ENCODE data around the gene ADARB2.

Gene ADARB2

DNA sequence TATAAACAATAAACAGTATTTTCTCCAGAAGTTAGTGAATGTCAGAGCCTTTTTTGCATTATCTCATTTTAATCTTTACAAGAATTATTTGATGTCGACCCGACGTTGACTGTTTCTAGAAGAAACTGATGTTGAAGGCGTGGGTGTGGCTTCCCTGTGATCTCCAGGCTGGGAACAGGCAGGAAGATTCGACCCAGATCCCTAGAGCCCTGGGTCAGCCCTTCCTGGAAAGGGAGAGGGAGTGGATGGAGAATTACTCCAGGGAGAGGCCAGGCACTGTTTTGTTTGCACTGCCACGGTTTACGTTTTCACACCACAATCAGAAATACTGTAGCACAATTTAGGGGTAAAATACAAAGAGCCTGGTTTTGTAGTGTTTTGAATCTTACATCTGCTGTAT is 133.1 kb downstream of the ADARB2 start:
- Histone ChIP-seq H3K4me3 (replicated peaks; ENCODE audit: insufficient read depth, low read length) (no peak overlapping the region), H3K27me3 (ENCODE audit: insufficient read depth, poor library complexity, severe bottlenecking) (no peaks in the 10 kb centered on the region), H3K27ac (replicated peaks) (no peak overlapping the region)
- no peak for DNase-seq (ENCODE audit: low read depth in 1 of 2, low spot score in 1 of 2)
- TF ChIP-seq GABPA (IDR thresholded peaks at IDR 0.05; ENCODE audit: low read depth) (no peak), SPI1 (IDR thresholded peaks at IDR 0.05; ENCODE audit: borderline replicate concordance, low read depth) (no peak), POLR2AphosphoS5 (IDR thresholded peaks at IDR 0.05; ENCODE audit: low read depth) (no peak)
- TF ChIP-seq, protein P1, sequence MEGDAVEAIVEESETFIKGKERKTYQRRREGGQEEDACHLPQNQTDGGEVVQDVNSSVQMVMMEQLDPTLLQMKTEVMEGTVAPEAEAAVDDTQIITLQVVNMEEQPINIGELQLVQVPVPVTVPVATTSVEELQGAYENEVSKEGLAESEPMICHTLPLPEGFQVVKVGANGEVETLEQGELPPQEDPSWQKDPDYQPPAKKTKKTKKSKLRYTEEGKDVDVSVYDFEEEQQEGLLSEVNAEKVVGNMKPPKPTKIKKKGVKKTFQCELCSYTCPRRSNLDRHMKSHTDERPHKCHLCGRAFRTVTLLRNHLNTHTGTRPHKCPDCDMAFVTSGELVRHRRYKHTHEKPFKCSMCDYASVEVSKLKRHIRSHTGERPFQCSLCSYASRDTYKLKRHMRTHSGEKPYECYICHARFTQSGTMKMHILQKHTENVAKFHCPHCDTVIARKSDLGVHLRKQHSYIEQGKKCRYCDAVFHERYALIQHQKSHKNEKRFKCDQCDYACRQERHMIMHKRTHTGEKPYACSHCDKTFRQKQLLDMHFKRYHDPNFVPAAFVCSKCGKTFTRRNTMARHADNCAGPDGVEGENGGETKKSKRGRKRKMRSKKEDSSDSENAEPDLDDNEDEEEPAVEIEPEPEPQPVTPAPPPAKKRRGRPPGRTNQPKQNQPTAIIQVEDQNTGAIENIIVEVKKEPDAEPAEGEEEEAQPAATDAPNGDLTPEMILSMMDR (IDR thresholded peaks at IDR 0.05; ENCODE audit: insufficient read depth, low read length) = no peak
- TF ChIP-seq, protein P2, sequence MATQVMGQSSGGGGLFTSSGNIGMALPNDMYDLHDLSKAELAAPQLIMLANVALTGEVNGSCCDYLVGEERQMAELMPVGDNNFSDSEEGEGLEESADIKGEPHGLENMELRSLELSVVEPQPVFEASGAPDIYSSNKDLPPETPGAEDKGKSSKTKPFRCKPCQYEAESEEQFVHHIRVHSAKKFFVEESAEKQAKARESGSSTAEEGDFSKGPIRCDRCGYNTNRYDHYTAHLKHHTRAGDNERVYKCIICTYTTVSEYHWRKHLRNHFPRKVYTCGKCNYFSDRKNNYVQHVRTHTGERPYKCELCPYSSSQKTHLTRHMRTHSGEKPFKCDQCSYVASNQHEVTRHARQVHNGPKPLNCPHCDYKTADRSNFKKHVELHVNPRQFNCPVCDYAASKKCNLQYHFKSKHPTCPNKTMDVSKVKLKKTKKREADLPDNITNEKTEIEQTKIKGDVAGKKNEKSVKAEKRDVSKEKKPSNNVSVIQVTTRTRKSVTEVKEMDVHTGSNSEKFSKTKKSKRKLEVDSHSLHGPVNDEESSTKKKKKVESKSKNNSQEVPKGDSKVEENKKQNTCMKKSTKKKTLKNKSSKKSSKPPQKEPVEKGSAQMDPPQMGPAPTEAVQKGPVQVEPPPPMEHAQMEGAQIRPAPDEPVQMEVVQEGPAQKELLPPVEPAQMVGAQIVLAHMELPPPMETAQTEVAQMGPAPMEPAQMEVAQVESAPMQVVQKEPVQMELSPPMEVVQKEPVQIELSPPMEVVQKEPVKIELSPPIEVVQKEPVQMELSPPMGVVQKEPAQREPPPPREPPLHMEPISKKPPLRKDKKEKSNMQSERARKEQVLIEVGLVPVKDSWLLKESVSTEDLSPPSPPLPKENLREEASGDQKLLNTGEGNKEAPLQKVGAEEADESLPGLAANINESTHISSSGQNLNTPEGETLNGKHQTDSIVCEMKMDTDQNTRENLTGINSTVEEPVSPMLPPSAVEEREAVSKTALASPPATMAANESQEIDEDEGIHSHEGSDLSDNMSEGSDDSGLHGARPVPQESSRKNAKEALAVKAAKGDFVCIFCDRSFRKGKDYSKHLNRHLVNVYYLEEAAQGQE (IDR thresholded peaks at IDR 0.05; ENCODE audit: insufficient replicate concordance, low read depth) = no peak

DNA sequence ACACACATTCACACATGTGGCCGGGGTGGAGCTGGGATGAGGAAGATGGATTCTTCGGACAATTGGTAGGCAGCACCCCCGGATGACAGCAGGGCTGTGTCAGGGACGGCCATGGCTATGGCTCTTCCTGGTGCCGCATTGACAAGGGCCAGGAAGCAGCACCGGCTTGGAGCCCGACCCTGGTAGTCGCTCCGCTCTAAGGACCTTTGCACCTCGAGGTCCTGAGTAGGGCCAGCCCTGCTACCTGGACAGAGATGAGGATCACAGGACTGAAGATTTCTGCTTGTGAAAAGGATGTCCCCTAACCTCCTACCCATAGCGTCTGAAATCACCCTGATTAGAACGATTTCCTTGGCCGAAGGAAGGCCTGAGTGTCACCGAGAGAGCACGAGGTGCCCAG is 134.1 kb downstream of the ADARB2 start:
- no peak for DNase-seq (ENCODE audit: low read depth in 1 of 2, low spot score in 1 of 2)
- TF ChIP-seq GABPA (IDR thresholded peaks at IDR 0.05; ENCODE audit: low read depth) (no peak), POLR2AphosphoS5 (IDR thresholded peaks at IDR 0.05; ENCODE audit: low read depth) (no peak), SPI1 (IDR thresholded peaks at IDR 0.05; ENCODE audit: borderline replicate concordance, low read depth) (no peak)
- TF ChIP-seq, protein P2 (IDR thresholded peaks at IDR 0.05; ENCODE audit: insufficient replicate concordance, low read depth) = no peak
- TF ChIP-seq, protein P1 (IDR thresholded peaks at IDR 0.05; ENCODE audit: insufficient read depth, low read length) = no peak
- Histone ChIP-seq H3K27ac (replicated peaks) (no peak overlapping the region), H3K27me3 (ENCODE audit: insufficient read depth, poor library complexity, severe bottlenecking) (no peaks in the 10 kb centered on the region), H3K4me3 (replicated peaks; ENCODE audit: insufficient read depth, low read length) (no peak overlapping the region)

DNA sequence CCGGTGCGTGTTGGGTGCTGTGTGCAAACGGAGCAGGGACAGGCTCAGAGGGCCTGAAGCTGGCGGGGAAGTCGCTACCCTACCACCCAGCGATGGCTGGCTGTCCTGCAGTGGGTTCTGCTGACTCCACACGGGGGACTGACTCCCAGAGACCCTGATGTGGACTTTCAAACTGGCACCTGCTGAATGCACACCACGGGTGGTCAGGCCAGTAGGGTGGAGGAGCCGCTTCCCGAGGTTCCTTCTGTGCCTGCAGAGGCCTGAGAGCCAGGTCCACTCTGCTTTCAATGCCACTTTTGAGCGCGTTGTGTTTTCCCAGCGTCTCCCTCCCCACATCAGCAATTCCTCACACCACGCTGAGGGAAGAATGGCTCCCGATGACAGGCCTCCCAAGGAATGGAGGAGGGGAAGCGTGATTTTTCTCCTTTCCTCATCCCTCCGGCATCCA is 135.3 kb downstream of the ADARB2 start:
- DNase-seq (ENCODE audit: low read depth in 1 of 2, low spot score in 1 of 2) = no peak
- no peak overlapping the region for H3K4me3 ChIP-seq (replicated peaks; ENCODE audit: insufficient read depth, low read length)
- TF ChIP-seq POLR2AphosphoS5 (IDR thresholded peaks at IDR 0.05; ENCODE audit: low read depth) (no peak), GABPA (IDR thresholded peaks at IDR 0.05; ENCODE audit: low read depth) (no peak), SPI1 (IDR thresholded peaks at IDR 0.05; ENCODE audit: borderline replicate concordance, low read depth) (no peak)
- TF ChIP-seq, protein P2 (IDR thresholded peaks at IDR 0.05; ENCODE audit: insufficient replicate concordance, low read depth) = no peak
- TF ChIP-seq, protein P1 (IDR thresholded peaks at IDR 0.05; ENCODE audit: insufficient read depth, low read length) = no peak
- H3K27ac ChIP-seq (replicated peaks) = no peak overlapping the region
- no peaks in the 10 kb centered on the region for H3K27me3 ChIP-seq (ENCODE audit: insufficient read depth, poor library complexity, severe bottlenecking)

Data from HL-60 (cell line).